NCI-H2081 treated with DMSO at 0.1 percent for 48 hours (cell line): ENCODE results near the gene LRRC63.
"Not testable (repeated sequence)": the region's sequence is repeated elsewhere in the genome, so short reads cannot be mapped to it uniquely, and the experiment has no call there.

ENCODE experiments used
- DNase-seq: peaks from one replicate; lab custom pipeline; 2025; lab: John Stamatoyannopoulos, UW

The LRRC63 gene

GRCh38 chr13:46211483-46212351 is at the start of gene LRRC63:
LRRC63 (plus strand) TSS chr13:46211928; CDS start chr13:46213035, 1,107 bp downstream.
- DNase-seq: no peak

- DNase-seq: not testable (repeated sequence)
These were observed 49.0 kb upstream of the LRRC63 start for GRCh38 chr13:46162741-46163140.

GRCh38 chr13:46164661-46165060 is 47.1 kb upstream of the LRRC63 start:
- DNase-seq: no peak

GRCh38 chr13:46165485-46166223 is 46.1 kb upstream of the LRRC63 start:
- DNase-seq: no peak

- DNase-seq: no peak
These were observed 45.5 kb upstream of the LRRC63 start for GRCh38 chr13:46166224-46166584.

GRCh38 chr13:46166947-46167610 is 44.6 kb upstream of the LRRC63 start:
- no peak for DNase-seq

- no peak for DNase-seq
These were observed 43.4 kb upstream of the LRRC63 start for GRCh38 chr13:46168341-46168740.

GRCh38 chr13:46168783-46169182 is 42.9 kb upstream of the LRRC63 start:
- no peak for DNase-seq

GRCh38 chr13:46169758-46170157 is 42.0 kb upstream of the LRRC63 start:
- DNase-seq: no peak

GRCh38 chr13:46170268-46170667 is 41.5 kb upstream of the LRRC63 start:
- no peak for DNase-seq

GRCh38 chr13:46170687-46171086 is 41.0 kb upstream of the LRRC63 start:
- no peak for DNase-seq

- DNase-seq: no peak
These were observed 40.5 kb upstream of the LRRC63 start for GRCh38 chr13:46171217-46171616.

- no peak for DNase-seq
These were observed 40.0 kb upstream of the LRRC63 start for GRCh38 chr13:46171739-46172138.

GRCh38 chr13:46172531-46172991 is 39.2 kb upstream of the LRRC63 start:
- DNase-seq: no peak

GRCh38 chr13:46173656-46174055 is 38.1 kb upstream of the LRRC63 start:
- DNase-seq: no peak

GRCh38 chr13:46176756-46177155 is 35.0 kb upstream of the LRRC63 start:
- no peak for DNase-seq

GRCh38 chr13:46178143-46178542 is 33.6 kb upstream of the LRRC63 start:
- DNase-seq: no peak

GRCh38 chr13:46178821-46179220 is 32.9 kb upstream of the LRRC63 start:
- DNase-seq: no peak

- no peak for DNase-seq
These were observed 32.2 kb upstream of the LRRC63 start for GRCh38 chr13:46179491-46179908.

- no peak for DNase-seq
These were observed 31.6 kb upstream of the LRRC63 start for GRCh38 chr13:46179969-46180763.

GRCh38 chr13:46181377-46181839 is 30.3 kb upstream of the LRRC63 start:
- no peak for DNase-seq
